ENCODE measurements around the gene CD300LF. TPM values are rescaled to one million over a fixed set of nuclear protein-coding genes. Genes with fewer than 3 reads are reported as not detected.

Gene CD300LF
- total and polyA plus RNA-seq, 2 experiments from 2014 or later, result not detected

DNA sequence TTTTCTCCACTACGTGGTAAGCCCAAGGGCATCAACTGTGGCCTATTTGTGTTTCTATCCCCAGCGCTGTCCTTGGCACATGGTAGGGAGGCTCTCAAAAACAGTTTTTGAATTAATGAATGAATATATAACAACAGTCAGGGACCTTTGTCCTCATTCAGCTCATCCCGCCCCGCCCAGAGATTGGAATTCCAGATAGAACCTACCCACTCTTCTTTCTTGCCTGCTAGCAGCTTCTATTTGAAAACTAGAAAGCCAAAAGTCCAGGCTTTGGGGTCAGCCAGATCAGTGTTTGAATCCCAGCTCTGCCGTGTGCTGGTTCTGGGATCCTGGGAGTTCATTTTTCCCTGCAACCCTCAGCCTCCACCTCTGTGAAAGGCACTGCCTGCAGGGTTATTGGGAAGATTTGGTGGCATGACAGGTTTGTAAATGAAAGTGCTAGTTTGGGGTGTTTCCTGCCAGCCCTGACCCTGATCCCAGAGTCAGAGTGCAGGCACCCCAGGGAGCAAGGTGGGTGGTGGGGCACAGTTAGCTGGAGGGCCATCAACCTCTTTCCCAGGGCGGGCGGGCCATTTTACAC is 40.2 kb upstream of the CD300LF start (continued):
- TF ChIP-seq JUNB (IDR thresholded peaks at IDR 0.05; ENCODE audit: unreplicated experiment) (no peak), EZH2 (IDR thresholded peaks at IDR 0.05; ENCODE audit: low read depth, unreplicated experiment) (no peak)

DNA sequence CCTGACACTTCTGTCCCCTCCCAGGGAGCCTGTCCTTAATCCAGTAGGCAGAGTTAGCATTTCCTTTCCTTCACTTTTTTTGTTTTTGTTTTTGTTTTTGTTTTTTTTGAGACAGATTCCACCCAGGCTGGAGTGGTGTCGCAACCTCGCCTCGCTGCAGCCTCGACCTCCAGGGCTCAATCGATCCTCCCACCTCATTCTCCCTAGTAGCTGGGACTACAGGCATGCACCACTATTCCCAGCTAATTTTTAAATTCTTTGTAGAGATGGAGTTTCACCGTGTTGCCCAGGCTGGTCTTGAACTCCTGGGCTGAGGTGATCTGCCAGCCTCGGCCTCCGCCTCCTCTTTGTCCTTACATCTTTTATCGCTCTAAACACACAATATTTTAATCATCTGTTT is 39.7 kb upstream of the CD300LF start:
- H3K27me3 ChIP-seq (ENCODE audit: insufficient read depth), result no peaks in the 10 kb centered on the region
- H3K4me1 ChIP-seq (ENCODE audit: insufficient read depth), result peaks cover 30% of the 10 kb centered on the region
- Mint-ChIP-seq H3K27ac (0 out of 2 replicates have a peak overlapping the region, but pooled peaks have one; percentile 37), H3K36me3 (ENCODE audit: low read depth) (peaks cover 16% of the 10 kb centered on the region), H3K4me1 (peaks cover 44% of the 10 kb centered on the region), H3K4me3 (no peak overlapping the region), H3K27me3 (ENCODE audit: insufficient read depth, low read depth, poor library complexity) (peaks cover 21% of the 10 kb centered on the region), H3K9me3 (no peaks in the 10 kb centered on the region)
- H3K27ac ChIP-seq (ENCODE audit: low read depth), result no peak overlapping the region
- DNase-seq (ENCODE audit: low spot score) (no peak), ATAC-seq (no peak)
- H3K79me2 ChIP-seq (replicated peaks; ENCODE audit: insufficient read depth), result peaks cover 84% of the 10 kb centered on the region
- H3F3A ChIP-seq (replicated peaks; ENCODE audit: low read depth), result peaks cover 6% of the 10 kb centered on the region; the same call in 1 of the 2 replicates
- no peak overlapping the region for H3K4me3 ChIP-seq
- H3K4me2 ChIP-seq, result no peak overlapping the region
- peaks cover 62% of the 10 kb centered on the region for H4K20me1 ChIP-seq (replicated peaks; ENCODE audit: insufficient read depth)
- H3K36me3 ChIP-seq (ENCODE audit: insufficient read depth), result no peaks in the 10 kb centered on the region
- no peak overlapping the region for H2AFZ ChIP-seq
- TF ChIP-seq, protein P1, sequence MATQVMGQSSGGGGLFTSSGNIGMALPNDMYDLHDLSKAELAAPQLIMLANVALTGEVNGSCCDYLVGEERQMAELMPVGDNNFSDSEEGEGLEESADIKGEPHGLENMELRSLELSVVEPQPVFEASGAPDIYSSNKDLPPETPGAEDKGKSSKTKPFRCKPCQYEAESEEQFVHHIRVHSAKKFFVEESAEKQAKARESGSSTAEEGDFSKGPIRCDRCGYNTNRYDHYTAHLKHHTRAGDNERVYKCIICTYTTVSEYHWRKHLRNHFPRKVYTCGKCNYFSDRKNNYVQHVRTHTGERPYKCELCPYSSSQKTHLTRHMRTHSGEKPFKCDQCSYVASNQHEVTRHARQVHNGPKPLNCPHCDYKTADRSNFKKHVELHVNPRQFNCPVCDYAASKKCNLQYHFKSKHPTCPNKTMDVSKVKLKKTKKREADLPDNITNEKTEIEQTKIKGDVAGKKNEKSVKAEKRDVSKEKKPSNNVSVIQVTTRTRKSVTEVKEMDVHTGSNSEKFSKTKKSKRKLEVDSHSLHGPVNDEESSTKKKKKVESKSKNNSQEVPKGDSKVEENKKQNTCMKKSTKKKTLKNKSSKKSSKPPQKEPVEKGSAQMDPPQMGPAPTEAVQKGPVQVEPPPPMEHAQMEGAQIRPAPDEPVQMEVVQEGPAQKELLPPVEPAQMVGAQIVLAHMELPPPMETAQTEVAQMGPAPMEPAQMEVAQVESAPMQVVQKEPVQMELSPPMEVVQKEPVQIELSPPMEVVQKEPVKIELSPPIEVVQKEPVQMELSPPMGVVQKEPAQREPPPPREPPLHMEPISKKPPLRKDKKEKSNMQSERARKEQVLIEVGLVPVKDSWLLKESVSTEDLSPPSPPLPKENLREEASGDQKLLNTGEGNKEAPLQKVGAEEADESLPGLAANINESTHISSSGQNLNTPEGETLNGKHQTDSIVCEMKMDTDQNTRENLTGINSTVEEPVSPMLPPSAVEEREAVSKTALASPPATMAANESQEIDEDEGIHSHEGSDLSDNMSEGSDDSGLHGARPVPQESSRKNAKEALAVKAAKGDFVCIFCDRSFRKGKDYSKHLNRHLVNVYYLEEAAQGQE (IDR thresholded peaks at IDR 0.05; ENCODE audit: unreplicated experiment), result no peak
- TF ChIP-seq EZH2 (IDR thresholded peaks at IDR 0.05; ENCODE audit: low read depth, unreplicated experiment) (no peak), EZH2phosphoT487 (IDR thresholded peaks at IDR 0.05; ENCODE audit: unreplicated experiment) (no peak), ZNF114 (CRISPR knock-in tag; IDR thresholded peaks at IDR 0.05) (no peak), ZNF331 (CRISPR knock-in tag; IDR thresholded peaks at IDR 0.05; ENCODE audit: low read depth) (no peak), CREB1 (CRISPR knock-in tag; IDR thresholded peaks at IDR 0.05; ENCODE audit: low read depth) (no peak), POLR2AphosphoS5 (IDR thresholded peaks at IDR 0.05; ENCODE audit: low read depth) (no peak), NANOG (IDR thresholded peaks at IDR 0.05; ENCODE audit: borderline replicate concordance) (no peak), JUNB (IDR thresholded peaks at IDR 0.05; ENCODE audit: unreplicated experiment) (no peak), STAT1 (IDR thresholded peaks at IDR 0.05; ENCODE audit: unreplicated experiment) (no peak)
- TF ChIP-seq, protein P2, sequence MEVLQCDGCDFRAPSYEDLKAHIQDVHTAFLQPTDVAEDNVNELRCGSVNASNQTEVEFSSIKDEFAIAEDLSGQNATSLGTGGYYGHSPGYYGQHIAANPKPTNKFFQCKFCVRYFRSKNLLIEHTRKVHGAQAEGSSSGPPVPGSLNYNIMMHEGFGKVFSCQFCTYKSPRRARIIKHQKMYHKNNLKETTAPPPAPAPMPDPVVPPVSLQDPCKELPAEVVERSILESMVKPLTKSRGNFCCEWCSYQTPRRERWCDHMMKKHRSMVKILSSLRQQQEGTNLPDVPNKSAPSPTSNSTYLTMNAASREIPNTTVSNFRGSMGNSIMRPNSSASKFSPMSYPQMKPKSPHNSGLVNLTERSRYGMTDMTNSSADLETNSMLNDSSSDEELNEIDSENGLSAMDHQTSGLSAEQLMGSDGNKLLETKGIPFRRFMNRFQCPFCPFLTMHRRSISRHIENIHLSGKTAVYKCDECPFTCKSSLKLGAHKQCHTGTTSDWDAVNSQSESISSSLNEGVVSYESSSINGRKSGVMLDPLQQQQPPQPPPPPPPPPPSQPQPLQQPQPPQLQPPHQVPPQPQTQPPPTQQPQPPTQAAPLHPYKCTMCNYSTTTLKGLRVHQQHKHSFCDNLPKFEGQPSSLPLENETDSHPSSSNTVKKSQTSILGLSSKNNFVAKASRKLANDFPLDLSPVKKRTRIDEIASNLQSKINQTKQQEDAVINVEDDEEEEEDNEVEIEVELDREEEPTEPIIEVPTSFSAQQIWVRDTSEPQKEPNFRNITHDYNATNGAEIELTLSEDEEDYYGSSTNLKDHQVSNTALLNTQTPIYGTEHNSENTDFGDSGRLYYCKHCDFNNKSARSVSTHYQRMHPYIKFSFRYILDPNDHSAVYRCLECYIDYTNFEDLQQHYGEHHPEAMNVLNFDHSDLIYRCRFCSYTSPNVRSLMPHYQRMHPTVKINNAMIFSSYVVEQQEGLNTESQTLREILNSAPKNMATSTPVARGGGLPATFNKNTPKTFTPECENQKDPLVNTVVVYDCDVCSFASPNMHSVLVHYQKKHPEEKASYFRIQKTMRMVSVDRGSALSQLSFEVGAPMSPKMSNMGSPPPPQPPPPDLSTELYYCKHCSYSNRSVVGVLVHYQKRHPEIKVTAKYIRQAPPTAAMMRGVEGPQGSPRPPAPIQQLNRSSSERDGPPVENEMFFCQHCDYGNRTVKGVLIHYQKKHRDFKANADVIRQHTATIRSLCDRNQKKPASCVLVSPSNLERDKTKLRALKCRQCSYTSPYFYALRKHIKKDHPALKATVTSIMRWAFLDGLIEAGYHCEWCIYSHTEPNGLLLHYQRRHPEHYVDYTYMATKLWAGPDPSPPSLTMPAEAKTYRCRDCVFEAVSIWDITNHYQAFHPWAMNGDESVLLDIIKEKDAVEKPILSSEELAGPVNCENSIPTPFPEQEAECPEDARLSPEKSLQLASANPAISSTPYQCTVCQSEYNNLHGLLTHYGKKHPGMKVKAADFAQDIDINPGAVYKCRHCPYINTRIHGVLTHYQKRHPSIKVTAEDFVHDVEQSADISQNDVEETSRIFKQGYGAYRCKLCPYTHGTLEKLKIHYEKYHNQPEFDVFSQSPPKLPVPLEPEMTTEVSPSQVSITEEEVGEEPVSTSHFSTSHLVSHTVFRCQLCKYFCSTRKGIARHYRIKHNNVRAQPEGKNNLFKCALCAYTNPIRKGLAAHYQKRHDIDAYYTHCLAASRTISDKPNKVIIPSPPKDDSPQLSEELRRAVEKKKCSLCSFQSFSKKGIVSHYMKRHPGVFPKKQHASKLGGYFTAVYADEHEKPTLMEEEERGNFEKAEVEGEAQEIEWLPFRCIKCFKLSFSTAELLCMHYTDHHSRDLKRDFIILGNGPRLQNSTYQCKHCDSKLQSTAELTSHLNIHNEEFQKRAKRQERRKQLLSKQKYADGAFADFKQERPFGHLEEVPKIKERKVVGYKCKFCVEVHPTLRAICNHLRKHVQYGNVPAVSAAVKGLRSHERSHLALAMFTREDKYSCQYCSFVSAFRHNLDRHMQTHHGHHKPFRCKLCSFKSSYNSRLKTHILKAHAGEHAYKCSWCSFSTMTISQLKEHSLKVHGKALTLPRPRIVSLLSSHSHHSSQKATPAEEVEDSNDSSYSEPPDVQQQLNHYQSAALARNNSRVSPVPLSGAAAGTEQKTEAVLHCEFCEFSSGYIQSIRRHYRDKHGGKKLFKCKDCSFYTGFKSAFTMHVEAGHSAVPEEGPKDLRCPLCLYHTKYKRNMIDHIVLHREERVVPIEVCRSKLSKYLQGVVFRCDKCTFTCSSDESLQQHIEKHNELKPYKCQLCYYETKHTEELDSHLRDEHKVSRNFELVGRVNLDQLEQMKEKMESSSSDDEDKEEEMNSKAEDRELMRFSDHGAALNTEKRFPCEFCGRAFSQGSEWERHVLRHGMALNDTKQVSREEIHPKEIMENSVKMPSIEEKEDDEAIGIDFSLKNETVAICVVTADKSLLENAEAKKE (CRISPR knock-in tag; IDR thresholded peaks at IDR 0.05), result no peak
- TF ChIP-seq, protein P3, sequence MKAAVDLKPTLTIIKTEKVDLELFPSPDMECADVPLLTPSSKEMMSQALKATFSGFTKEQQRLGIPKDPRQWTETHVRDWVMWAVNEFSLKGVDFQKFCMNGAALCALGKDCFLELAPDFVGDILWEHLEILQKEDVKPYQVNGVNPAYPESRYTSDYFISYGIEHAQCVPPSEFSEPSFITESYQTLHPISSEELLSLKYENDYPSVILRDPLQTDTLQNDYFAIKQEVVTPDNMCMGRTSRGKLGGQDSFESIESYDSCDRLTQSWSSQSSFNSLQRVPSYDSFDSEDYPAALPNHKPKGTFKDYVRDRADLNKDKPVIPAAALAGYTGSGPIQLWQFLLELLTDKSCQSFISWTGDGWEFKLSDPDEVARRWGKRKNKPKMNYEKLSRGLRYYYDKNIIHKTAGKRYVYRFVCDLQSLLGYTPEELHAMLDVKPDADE (IDR thresholded peaks at IDR 0.05), result no peak
- H3K9me2 ChIP-seq (ENCODE audit: insufficient read depth), result no peaks in the 10 kb centered on the region

Data from GM23338 (cell line).